GM13976 (cell line): Measurements from ENCODE around the gene CR1L.
"Not testable (repeated sequence)": the region's sequence is repeated elsewhere in the genome, so short reads cannot be mapped to it uniquely, and the experiment has no call there.

ENCODE experiments used
- DNase-seq: peaks from one replicate; pipeline ENCODE4 v3.0.0; 2012; ENCODE audit warnings: low spot score
- CTCF ChIP-seq: IDR thresholded peaks from 2 replicates; pipeline ENCODE4 v1.5.1; 2012; ENCODE audit warnings: borderline replicate concordance, mild to moderate bottlenecking; ENCODE audit not compliant: insufficient read depth; ENCODE audit errors: extremely low read depth, missing control alignments, control extremely low read depth
- in situ Hi-C: fragments of 300-500 bp; cut with MboI; formaldehyde crosslinking; loops from one replicate; pipeline ENCODE4 v1.12.0; 2022; ENCODE audit warnings: low sequenced_read_pairs, mixed read lengths, inconsistent platforms; ENCODE audit not compliant: unreplicated experiment

The CR1L gene

DNA sequence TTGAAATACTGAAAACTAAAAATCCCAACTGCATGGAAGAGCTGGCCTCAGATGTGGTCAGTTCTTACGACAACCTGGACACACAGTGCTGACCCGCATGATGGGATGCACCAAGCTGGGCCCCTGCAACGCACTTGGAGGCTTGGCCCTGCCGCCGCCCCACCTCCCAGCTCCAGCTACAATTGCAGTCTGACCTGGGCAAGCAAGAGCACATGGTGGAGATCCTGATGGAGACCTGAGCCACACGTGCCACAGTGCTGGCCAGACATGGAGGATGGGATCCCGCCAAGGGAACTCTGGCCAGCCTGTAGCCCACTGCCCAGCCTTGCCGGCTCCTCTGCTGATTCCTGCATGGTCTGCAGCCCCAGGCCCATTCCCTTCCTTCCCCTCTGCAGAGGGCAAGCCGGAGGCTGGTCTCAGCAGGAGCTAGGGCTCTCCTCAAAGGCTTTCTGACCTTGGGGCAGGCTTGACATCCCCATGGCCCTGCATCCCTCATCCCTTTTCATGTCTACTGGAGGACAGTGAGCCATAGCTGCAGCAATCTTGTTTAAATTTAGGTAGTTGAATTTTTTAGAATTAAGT is 14.1 kb downstream of the CR1L start:
- no peak for DNase-seq
- in situ Hi-C loops = no loop called here
- no peak for TF ChIP-seq CTCF

GRCh38 chr1:207659545-207660153 is 14.7 kb downstream of the CR1L start:
- no peak for DNase-seq
- no peak for TF ChIP-seq CTCF
- in situ Hi-C loops = no loop called here

- DNase-seq, in situ Hi-C loops: not testable (repeated sequence)
Measured at GRCh38 chr1:207661420-207661819, 16.5 kb downstream of the CR1L start.

DNA sequence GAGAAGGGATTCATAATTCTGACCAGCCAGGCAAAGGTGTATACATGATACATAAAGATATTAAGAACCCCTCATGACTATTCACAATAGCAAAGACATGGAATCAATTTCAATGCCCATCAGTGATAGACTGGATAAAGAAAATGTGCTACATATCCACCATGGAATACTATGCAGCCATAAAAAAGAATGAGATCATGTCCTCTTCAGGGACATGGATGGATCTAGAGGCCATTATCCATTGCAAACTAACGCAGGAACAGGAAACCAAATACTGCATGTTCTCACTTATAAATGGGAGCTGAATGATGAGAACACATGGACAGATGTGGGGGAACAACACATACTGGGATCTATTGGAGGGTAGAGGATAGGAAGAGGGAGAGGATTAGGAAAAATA is 21.4 kb downstream of the CR1L start:
- no peak for TF ChIP-seq CTCF
- no peak for DNase-seq
- in situ Hi-C loops = no loop called here

DNA sequence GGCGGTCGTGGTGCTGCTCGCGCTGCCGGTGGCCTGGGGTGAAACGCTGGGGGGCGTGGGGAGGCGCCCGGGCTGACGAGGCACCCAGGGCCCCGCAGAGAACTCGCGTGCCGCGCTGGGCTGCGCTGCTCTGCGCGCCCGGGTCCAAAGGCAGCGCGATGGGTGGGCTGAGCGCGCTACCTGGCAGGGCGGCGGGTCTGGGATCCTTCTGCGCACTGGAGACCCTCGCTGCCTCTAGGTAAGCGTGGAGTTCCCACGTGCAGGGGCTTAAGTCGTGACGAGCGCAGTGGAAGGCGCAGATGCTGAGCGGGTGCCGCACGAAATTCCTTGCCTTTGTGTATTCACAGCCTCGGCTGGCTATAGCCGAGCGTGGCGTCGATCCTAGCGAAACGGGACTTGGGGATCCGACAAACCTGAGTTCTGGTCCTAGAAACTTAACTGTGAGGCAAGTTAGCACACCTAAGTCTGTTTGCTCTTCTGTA is 24.6 kb downstream of the CR1L start:
- DNase-seq = no peak
- TF ChIP-seq CTCF = no peak
- in situ Hi-C loops = no loop called here

DNA sequence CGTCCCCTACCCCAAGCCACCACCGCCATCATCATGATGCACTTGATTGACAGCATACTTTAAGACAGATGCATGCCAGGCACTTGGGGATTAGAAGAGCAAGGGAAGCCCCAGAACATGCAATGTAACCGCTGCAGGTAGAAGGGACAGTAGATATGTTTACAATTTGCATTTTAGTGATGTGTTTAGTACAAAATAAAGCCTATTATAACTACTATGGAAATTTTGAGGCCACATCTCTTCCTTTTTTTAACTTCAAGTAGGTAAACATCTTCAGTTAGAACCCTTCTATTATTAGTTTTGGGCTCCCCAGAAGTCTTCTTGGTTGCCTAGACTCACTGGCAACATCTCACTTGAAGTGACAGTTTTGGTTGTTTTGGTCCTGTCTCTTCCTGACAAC is 25.3 kb downstream of the CR1L start:
- no peak for DNase-seq
- in situ Hi-C loops = no loop called here
- no peak for TF ChIP-seq CTCF

GRCh38 chr1:207670997-207671396 is 26.1 kb downstream of the CR1L start:
- DNase-seq = no peak
- in situ Hi-C loops = no loop called here
- no peak for TF ChIP-seq CTCF
